Naive thymus-derived CD8-positive, alpha-beta T cell (primary cell): ENCODE results near the gene DPM3. TPM values are rescaled to one million over a fixed set of nuclear protein-coding genes. Genes with fewer than 3 reads are reported as not detected.

ENCODE experiments used
- ATAC-seq, 2 donors: fragments of 150-1000 bp; cut with Tn5 transposase in 1 of 2; sonication (Bioruptor Pico), chemical (Tn5 transposase) in 1 of 2; 1 replicate in 1 of 2; 2 replicates in 1 of 2; pipeline ENCODE4 v1.10.0; 2021; ENCODE audit warnings: mild to moderate bottlenecking in 2 of 2, moderate library complexity in 2 of 2
- POLR2A ChIA-PET: fragments of 350-600 bp; sonication (Branson Sonifier 250); formaldehyde crosslinking; loops from one replicate; lab custom pipeline; 2021; ENCODE audit warnings: antibody characterized with exemption; lab: Charles Lee
- DNase-seq, 10 donors: peaks; one replicate each; pipeline versions ENCODE4 v3.0.0 to v3.0.0-alpha.2; 2020 to 2022
- H3K27ac Mint-ChIP-seq, 10 donors: one replicate each; pipeline ENCODE4 v1.8.0; 2020 to 2022; ENCODE audit warnings: mild to moderate bottlenecking in 10 of 10, mixed read lengths in 10 of 10, moderate library complexity in 4 of 10, inconsistent platforms in 1 of 10
- H3K27me3 Mint-ChIP-seq, 5 donors: one replicate each; pipeline ENCODE4 v1.8.0; 2021 to 2022; ENCODE audit warnings: mixed read lengths in 5 of 5
- H3K36me3 Mint-ChIP-seq, 3 donors: one replicate each; pipeline ENCODE4 v1.8.0; 2020 to 2022; ENCODE audit warnings: mixed read lengths in 3 of 3, mild to moderate bottlenecking in 2 of 3, inconsistent platforms in 1 of 3
- H3K4me1 Mint-ChIP-seq, 4 donors: one replicate each; pipeline ENCODE4 v1.8.0; 2021 to 2022; ENCODE audit warnings: mixed read lengths in 4 of 4
- H3K4me3 Mint-ChIP-seq, 10 donors: one replicate each; pipeline ENCODE4 v1.8.0; 2020 to 2022; ENCODE audit warnings: mild to moderate bottlenecking in 10 of 10, mixed read lengths in 10 of 10, moderate library complexity in 6 of 10, inconsistent platforms in 1 of 10
- H3K9me3 Mint-ChIP-seq, 9 donors: one replicate each; pipeline ENCODE4 v1.8.0; 2020 to 2022; ENCODE audit warnings: mixed read lengths in 9 of 9, mild to moderate bottlenecking in 3 of 9, inconsistent platforms in 1 of 9, moderate library complexity in 1 of 9
- polyA plus RNA-seq, 3 donors: library from polyadenylated mRNA; unstranded; fragments of 300-500 nt; fragmentation: Illumina TruSeq; gene quantifications; one replicate each; pipeline ENCODE4 v1.2.3, GENCODE V29; 2021
- total RNA-seq, 8 experiments: library from RNA in 2 of 8; stranded (reverse) in 2 of 8; gene quantifications; one replicate each; pipeline ENCODE4 v1.2.3 and lab custom pipeline; 2021 to 2026

Gene DPM3
- total and polyA plus RNA-seq, 5 experiments from 2014 or later = 45.2 to 159 (median 103) TPM

GRCh38 chr1:155182052-155182550 lies 41.8 kb upstream of the DPM3 start:
- ATAC-seq = no peak

GRCh38 chr1:155181371-155182051 lies 41.2 kb upstream of the DPM3 start:
- ATAC-seq (no peak), DNase-seq (peak in 1 of 10 donors; percentile 35)
- no peak overlapping the region for H3K4me3 Mint-ChIP-seq
- POLR2A ChIA-PET = no interaction called here
- H3K4me1 Mint-ChIP-seq = peaks cover 6 to 15% (median 7%) of the 10 kb centered on the region in 4 donors
- no peak overlapping the region for H3K27ac Mint-ChIP-seq
- H3K27me3 Mint-ChIP-seq = no peaks in the 10 kb centered on the region
- H3K36me3 Mint-ChIP-seq = peaks cover 0 to 31% (median 6%) of the 10 kb centered on the region in 3 donors
- no peaks in the 10 kb centered on the region for H3K9me3 Mint-ChIP-seq

More at GRCh38 chr1:155182052-155182550, 41.8 kb upstream of the DPM3 start:
- H3K4me3 Mint-ChIP-seq = no peak overlapping the region
- no peak overlapping the region for H3K27ac Mint-ChIP-seq
- peaks cover under 1 to 10% (median 3%) of the 10 kb centered on the region in 4 donors for H3K4me1 Mint-ChIP-seq
- H3K9me3 Mint-ChIP-seq = no peaks in the 10 kb centered on the region
- no peak for DNase-seq
- POLR2A ChIA-PET = no interaction called here
- H3K27me3 Mint-ChIP-seq = no peaks in the 10 kb centered on the region
- peaks cover 0 to 31% (median 6%) of the 10 kb centered on the region in 3 donors for H3K36me3 Mint-ChIP-seq

GRCh38 chr1:155179112-155180031 lies 39.0 kb upstream of the DPM3 start:
- no peak for ATAC-seq
- H3K36me3 Mint-ChIP-seq = peaks cover 0 to 31% (median 6%) of the 10 kb centered on the region in 3 donors
- no peaks in the 10 kb centered on the region for H3K9me3 Mint-ChIP-seq
- POLR2A ChIA-PET = interaction anchor here (0.8 to 7.8 kb wide), 2 partner anchors 15 kb away, joined by 6 to 150 read pairs; no protein-coding TSS in a partner anchor
- DNase-seq = peak in 1 of 10 donors; percentile 42
- no peaks in the 10 kb centered on the region for H3K27me3 Mint-ChIP-seq
- peaks cover 10 to 26% (median 21%) of the 10 kb centered on the region in 4 donors for H3K4me1 Mint-ChIP-seq
- H3K27ac Mint-ChIP-seq = no peak overlapping the region
- H3K4me3 Mint-ChIP-seq = no peak overlapping the region

GRCh38 chr1:155178441-155179111 lies 38.2 kb upstream of the DPM3 start:
- no peak for ATAC-seq
- Mint-ChIP-seq H3K36me3 (peaks cover 0 to 28% (median 6%) of the 10 kb centered on the region in 3 donors), H3K27ac (no peak overlapping the region), H3K27me3 (no peaks in the 10 kb centered on the region), H3K4me3 (no peak overlapping the region), H3K9me3 (no peaks in the 10 kb centered on the region), H3K4me1 (peaks cover 13 to 34% (median 27%) of the 10 kb centered on the region in 4 donors)
- DNase-seq = peak in 1 of 10 donors; percentile 49
- POLR2A ChIA-PET = interaction anchor here (2.2 to 7.8 kb wide), 2 partner anchors 15 to 66 kb away, joined by 9 to 150 read pairs; no protein-coding TSS in a partner anchor

- Mint-ChIP-seq H3K4me1 (peaks cover 16 to 41% (median 33%) of the 10 kb centered on the region in 4 donors), H3K27me3 (peaks cover 0 to 2% (median 0%) of the 10 kb centered on the region in 5 donors), H3K27ac (no peak overlapping the region), H3K36me3 (peaks cover 0 to 21% (median 6%) of the 10 kb centered on the region in 3 donors), H3K4me3 (no peak overlapping the region), H3K9me3 (no peaks in the 10 kb centered on the region)
- POLR2A ChIA-PET = interaction anchor here (1.1 to 7.8 kb wide), 4 partner anchors 16 to 67 kb away, joined by 3 to 150 read pairs (median 26); partner anchors contain the start of genes MTX1 and THBS3
- no peak for DNase-seq
- ATAC-seq = no peak
Measured at GRCh38 chr1:155177918-155178281, 37.6 kb upstream of the DPM3 start.

GRCh38 chr1:155177192-155177917 lies 37.0 kb upstream of the DPM3 start:
- H3K27me3 Mint-ChIP-seq = peaks cover 0 to 2% (median 0%) of the 10 kb centered on the region in 5 donors
- H3K4me3 Mint-ChIP-seq = no peak overlapping the region
- no peaks in the 10 kb centered on the region for H3K9me3 Mint-ChIP-seq
- peaks cover 19 to 47% (median 37%) of the 10 kb centered on the region in 4 donors for H3K4me1 Mint-ChIP-seq
- DNase-seq (no peak), ATAC-seq (no peak)
- peak overlapping the region in 1 of 10 donors; percentile 51 for H3K27ac Mint-ChIP-seq
- POLR2A ChIA-PET = interaction anchor here (0.9 to 7.8 kb wide), 5 partner anchors 17 to 67 kb away, joined by 3 to 150 read pairs (median 9); partner anchors contain the start of genes MTX1 and THBS3
- peaks cover 0 to 17% (median 6%) of the 10 kb centered on the region in 3 donors for H3K36me3 Mint-ChIP-seq

GRCh38 chr1:155176544-155177071 lies 36.3 kb upstream of the DPM3 start:
- peak overlapping the region; percentile 3 to 63 (median 40) for H3K4me3 Mint-ChIP-seq
- peaks cover 0 to 2% (median 0%) of the 10 kb centered on the region in 5 donors for H3K27me3 Mint-ChIP-seq
- DNase-seq (peak; percentile 63 to 88 (median 82)), ATAC-seq (peak; percentile 31 to 48)
- peaks cover 0 to 13% (median 6%) of the 10 kb centered on the region in 3 donors for H3K36me3 Mint-ChIP-seq
- POLR2A ChIA-PET = interaction anchor here (0.9 to 7.8 kb wide), 4 partner anchors 17 to 68 kb away, joined by 3 to 150 read pairs (median 26); partner anchors contain the start of genes MTX1 and THBS3
- H3K4me1 Mint-ChIP-seq = peaks cover 23 to 52% (median 43%) of the 10 kb centered on the region in 4 donors
- peak overlapping the region; percentile 29 to 98 (median 68) for H3K27ac Mint-ChIP-seq
- no peaks in the 10 kb centered on the region for H3K9me3 Mint-ChIP-seq

GRCh38 chr1:155175927-155176371 lies 35.6 kb upstream of the DPM3 start:
- H3K27ac Mint-ChIP-seq = peak overlapping the region in 8 of 10 donors; percentile 29 to 98 (median 84)
- H3K4me1 Mint-ChIP-seq = peaks cover 23 to 52% (median 43%) of the 10 kb centered on the region in 4 donors
- DNase-seq = peak in 4 of 10 donors; percentile 20 to 34 (median 22)
- peak in 1 of 2 donors; percentile 13 for ATAC-seq
- POLR2A ChIA-PET = interaction anchor here (0.6 to 7.8 kb wide), 4 partner anchors 18 to 67 kb away, joined by 3 to 150 read pairs (median 27); partner anchors contain the start of genes MTX1 and THBS3
- peak overlapping the region in 6 of 10 donors; percentile 3 to 52 (median 40) for H3K4me3 Mint-ChIP-seq
- H3K9me3 Mint-ChIP-seq = no peaks in the 10 kb centered on the region
- H3K27me3 Mint-ChIP-seq = peaks cover 0 to 2% (median 0%) of the 10 kb centered on the region in 5 donors
- H3K36me3 Mint-ChIP-seq = peaks cover 0 to 14% (median 6%) of the 10 kb centered on the region in 3 donors

- ATAC-seq (no peak), DNase-seq (no peak)
- H3K4me1 Mint-ChIP-seq = peaks cover 24 to 52% (median 44%) of the 10 kb centered on the region in 4 donors
- POLR2A ChIA-PET = interaction anchor here (0.6 to 7.8 kb wide), 8 partner anchors 8 to 94 kb away, joined by 3 to 150 read pairs (median 10); partner anchors contain the start of genes MTX1, SLC50A1 and THBS3
- peaks cover 0 to 2% (median 0%) of the 10 kb centered on the region in 5 donors for H3K27me3 Mint-ChIP-seq
- peaks cover 0 to 15% (median 6%) of the 10 kb centered on the region in 3 donors for H3K36me3 Mint-ChIP-seq
- peak overlapping the region; percentile 59 to 100 (median 72) for H3K4me3 Mint-ChIP-seq
- peak overlapping the region; percentile 66 to 100 (median 98) for H3K27ac Mint-ChIP-seq
- H3K9me3 Mint-ChIP-seq = no peaks in the 10 kb centered on the region
Measured at GRCh38 chr1:155175281-155175926, 35.1 kb upstream of the DPM3 start.
